C4-2B (cell line): ENCODE measurements around the gene PRM1.

ENCODE experiments used
- H3K27ac ChIP-seq: fragments of 450-650 bp; 2 replicates; pipeline ENCODE4 v1.5.1; 2017
- ZFX ChIP-seq: fragments of 450-650 bp; IDR thresholded peaks from 2 replicates; pipeline ENCODE4 v1.6.1; 2017
- TF ChIP-seq, protein P1 (sequence below): fragments of 450-650 bp; conservative IDR thresholded peaks from 2 replicates; pipeline ENCODE4 v1.5.1; 2017; ENCODE audit warnings: mild to moderate bottlenecking

The PRM1 gene

DNA sequence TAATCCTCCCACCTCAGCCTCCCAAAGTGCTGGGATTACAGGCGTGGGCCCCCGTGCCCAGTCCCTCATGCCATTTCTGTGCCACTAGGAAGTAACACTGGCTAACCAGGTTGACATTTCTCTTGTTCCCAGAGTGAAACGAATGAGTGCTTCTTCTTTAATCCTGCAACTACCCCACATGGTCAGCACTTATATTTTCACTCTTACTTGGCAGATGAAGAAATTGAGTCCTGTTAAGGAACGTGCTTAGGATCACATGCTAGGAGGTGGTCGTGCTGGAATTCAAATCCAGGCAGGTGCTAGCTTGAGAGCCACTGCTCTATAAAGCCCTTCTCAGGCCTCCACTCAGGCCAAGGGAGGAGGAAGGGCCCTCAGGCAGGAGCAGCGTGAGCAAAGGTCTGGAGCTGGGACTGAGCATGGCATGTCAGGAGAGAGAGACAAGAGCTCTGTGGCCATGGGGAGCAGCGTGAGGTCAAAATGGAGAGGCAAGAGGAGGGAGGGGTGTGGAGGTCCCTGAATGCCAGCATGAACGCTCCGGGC, 45.7 kb upstream of the PRM1 start:
- no peak overlapping the region for H3K27ac ChIP-seq

DNA sequence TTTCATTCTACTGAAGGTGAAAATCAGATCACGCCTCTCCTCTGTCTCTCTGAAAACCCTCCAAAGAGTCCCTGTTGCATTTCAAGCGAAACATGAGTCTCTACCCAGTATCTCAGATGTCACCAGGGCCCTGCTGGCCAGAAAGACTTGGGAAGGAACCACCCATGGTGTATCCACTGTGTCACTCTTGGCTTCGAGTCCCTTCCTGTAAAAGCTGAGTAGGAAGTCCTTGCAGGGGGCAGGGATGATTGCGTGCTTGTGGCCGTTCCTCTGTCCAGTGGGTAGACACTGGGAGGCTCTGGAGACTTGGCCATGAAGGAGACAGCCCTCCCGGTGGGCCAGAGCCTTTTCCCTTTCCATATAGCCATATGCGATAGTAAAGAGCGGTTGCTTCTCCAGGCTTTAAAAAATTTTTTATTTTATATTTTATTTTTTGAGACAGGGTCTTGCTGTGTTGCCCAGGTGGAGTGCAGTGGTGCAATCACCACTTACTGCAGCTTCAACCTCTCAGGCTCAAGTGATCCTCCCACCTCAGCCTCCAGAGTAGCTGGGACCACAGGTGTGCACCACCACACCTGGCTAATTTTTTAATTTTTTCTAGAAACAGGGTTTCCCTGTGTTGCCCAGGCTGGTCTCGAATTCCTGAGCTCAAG, 45.1 kb upstream of the PRM1 start:
- no peak for TF ChIP-seq ZFX
- TF ChIP-seq, protein P1, sequence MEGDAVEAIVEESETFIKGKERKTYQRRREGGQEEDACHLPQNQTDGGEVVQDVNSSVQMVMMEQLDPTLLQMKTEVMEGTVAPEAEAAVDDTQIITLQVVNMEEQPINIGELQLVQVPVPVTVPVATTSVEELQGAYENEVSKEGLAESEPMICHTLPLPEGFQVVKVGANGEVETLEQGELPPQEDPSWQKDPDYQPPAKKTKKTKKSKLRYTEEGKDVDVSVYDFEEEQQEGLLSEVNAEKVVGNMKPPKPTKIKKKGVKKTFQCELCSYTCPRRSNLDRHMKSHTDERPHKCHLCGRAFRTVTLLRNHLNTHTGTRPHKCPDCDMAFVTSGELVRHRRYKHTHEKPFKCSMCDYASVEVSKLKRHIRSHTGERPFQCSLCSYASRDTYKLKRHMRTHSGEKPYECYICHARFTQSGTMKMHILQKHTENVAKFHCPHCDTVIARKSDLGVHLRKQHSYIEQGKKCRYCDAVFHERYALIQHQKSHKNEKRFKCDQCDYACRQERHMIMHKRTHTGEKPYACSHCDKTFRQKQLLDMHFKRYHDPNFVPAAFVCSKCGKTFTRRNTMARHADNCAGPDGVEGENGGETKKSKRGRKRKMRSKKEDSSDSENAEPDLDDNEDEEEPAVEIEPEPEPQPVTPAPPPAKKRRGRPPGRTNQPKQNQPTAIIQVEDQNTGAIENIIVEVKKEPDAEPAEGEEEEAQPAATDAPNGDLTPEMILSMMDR, result no peak
- H3K27ac ChIP-seq, result no peak overlapping the region

More for the DNA sequence above, 45.7 kb upstream of the PRM1 start:
- TF ChIP-seq, protein P1, result no peak
- TF ChIP-seq ZFX, result no peak

DNA sequence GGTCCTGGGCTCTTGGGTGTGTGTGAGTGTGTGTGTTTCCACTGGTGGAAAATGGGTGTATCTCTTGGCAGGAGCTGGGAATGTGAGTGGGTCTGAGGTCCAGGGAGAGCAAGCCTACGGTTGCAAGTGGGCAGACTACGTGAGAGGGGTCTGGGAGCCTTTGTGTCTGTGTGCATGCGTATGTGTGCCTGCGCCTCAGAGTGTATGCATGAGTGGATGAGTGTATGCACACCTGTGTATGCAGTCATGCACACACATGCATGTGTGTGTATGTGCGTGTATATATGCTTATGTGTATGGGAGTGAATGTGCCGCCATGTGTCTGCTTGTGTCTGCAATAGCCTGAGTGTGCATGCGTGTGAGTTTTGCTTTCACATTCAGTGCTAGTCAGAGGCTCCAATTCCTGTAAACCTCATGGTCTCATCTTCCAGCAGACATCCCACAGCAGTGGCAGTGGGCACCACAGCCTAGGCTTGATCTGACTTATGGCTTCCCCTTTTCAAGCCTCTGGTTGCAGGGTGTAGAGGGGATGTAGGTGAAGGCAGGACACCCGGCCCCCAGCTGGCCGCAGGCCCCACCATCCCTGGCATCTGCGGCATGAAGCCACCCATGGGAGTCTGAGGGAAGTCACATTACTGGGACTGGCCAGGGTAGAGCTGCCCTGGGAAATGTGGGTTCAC, 44.4 kb upstream of the PRM1 start:
- no peak overlapping the region for H3K27ac ChIP-seq
- TF ChIP-seq ZFX, result no peak
- TF ChIP-seq, protein P1, result no peak

DNA sequence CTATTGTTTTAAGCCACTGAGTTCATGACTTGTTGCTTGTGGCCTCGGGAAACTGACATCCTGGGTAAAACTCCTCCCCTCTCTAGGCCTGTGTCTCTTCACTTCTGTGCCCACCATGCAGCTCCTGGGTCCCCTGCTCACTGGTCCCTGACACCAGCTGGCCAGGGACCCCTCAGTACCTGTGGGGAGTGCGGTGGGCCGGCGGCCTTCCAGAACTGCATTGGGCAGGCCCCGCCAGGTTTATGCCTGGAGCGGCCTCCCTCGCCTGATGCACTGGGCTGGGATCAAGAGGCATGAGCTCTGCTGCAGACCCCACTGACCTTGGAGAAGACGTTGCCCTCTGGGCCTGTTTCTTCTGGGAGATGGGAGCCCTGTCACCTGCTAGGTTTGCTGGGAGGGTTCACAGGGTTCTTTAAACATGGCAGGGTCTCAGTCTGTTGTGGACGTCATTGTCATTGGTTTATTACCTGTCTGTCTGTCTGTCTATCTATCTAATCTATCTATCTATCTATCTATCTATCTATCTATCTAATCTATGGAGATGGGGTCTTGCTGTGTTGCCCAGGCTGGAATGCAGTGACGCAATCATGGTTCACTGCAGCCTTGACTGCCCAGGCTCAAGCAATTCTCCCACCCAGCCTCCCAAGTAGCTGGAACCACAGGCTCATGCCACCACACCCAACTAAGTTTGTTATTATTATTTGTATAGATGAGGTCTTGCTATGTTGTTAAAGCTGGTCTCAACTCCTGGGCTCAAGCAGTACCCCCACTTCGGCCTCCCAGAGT, 42.6 kb upstream of the PRM1 start:
- H3K27ac ChIP-seq, result no peak overlapping the region
- TF ChIP-seq, protein P1, result no peak
- no peak for TF ChIP-seq ZFX

DNA sequence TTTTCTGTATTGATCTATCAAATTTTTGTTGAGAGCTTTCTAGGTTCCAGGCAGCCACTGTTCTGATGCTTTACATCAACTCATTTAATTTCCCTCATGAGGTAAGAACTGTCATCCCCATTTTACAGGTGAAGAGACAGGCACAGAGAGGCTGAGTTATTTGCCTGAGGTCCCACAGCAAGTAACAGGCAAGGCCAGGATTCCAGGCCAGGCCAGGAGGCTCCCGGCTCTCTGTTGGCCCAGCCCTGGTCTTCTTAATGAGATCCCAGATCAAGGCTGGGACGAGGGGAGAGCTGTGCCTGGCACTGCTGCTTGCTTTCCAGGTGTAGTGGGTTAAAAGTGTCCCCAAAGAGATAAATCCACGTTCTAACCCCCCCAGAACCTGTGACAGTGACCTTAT, 41.7 kb upstream of the PRM1 start:
- H3K27ac ChIP-seq, result no peak overlapping the region
- TF ChIP-seq, protein P1, result no peak
- TF ChIP-seq ZFX, result no peak

DNA sequence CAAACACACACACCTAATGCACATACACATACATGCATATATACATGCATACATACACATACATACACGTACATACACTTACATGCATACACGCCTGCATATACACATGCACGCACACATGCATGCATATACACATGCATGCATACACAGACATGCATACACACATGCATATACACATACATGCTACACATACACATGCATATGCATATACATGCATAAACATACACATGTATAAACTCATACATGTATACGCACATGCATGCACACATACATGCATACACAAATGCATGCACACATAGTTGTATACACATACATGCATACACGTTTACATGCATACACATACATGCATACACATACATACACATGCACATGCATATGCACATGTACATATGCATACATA, 40.5 kb upstream of the PRM1 start:
- H3K27ac ChIP-seq, result no peak overlapping the region

More for the DNA sequence above, 40.5 kb upstream of the PRM1 start:
- TF ChIP-seq ZFX, result no peak
- TF ChIP-seq, protein P1, result no peak
